Activated T-helper 17 cell treated with anti-CD3 and anti-CD28 coated beads, Interleukin-2, amount 50 U/mL, for 72 hours (primary cell): ENCODE data around the gene LGR5. TPM values are rescaled to one million over a fixed set of nuclear protein-coding genes. Genes with fewer than 3 reads are reported as not detected.
A peak's percentile ranks its signal among the peaks of the same experiment; 100 is the strongest.

ENCODE experiments used
- ATAC-seq: fragments of 150-1000 bp; cut with Tn5 transposase; replicated peaks from 2 replicates; pipeline ENCODE4 v1.10.0; 2021; ENCODE audit warnings: mild to moderate bottlenecking, moderate library complexity
- H3K27ac Mint-ChIP-seq: one replicate; pipeline ENCODE4 v1.8.0; 2022; ENCODE audit warnings: mixed read lengths
- H3K27me3 Mint-ChIP-seq: one replicate; pipeline ENCODE4 v1.8.0; 2022; ENCODE audit warnings: mixed read lengths
- H3K36me3 Mint-ChIP-seq: one replicate; pipeline ENCODE4 v1.8.0; 2022; ENCODE audit warnings: low read depth, mild to moderate bottlenecking, mixed read lengths
- H3K4me1 Mint-ChIP-seq: one replicate; pipeline ENCODE4 v1.8.0; 2022; ENCODE audit warnings: mixed read lengths
- H3K4me3 Mint-ChIP-seq: one replicate; pipeline ENCODE4 v1.8.0; 2022; ENCODE audit warnings: mild to moderate bottlenecking, mixed read lengths
- H3K9me3 Mint-ChIP-seq: one replicate; pipeline ENCODE4 v1.8.0; 2022; ENCODE audit warnings: mixed read lengths
- total RNA-seq, 2 donors: library from RNA; stranded (reverse); gene quantifications; one replicate each; pipeline ENCODE4 v1.2.3, GENCODE V29; 2022

The LGR5 gene
- not detected for total RNA-seq

- Mint-ChIP-seq H3K4me3 (peak within 1 kb of the TSS; percentile 62), H3K9me3 (peaks cover 9% of the 10 kb centered on the region), H3K27me3 (peaks cover 54% of the 10 kb centered on the region), H3K36me3 (no peaks in the 10 kb centered on the region), H3K27ac (no peak within 1 kb of the TSS), H3K4me1 (peaks cover 9% of the 10 kb centered on the region)
- peak; percentile 19 for ATAC-seq
Measured at GRCh38 chr12:71439613-71440344, at the start of gene LGR5. Gene LGR5, plus strand, starts transcription at chr12:71439798. Its CDS starts 283 bp downstream, at chr12:71440081.

GRCh38 chr12:71392521-71393145, 47.0 kb upstream of the LGR5 start:
- H3K36me3 Mint-ChIP-seq, result no peaks in the 10 kb centered on the region
- no peak overlapping the region for H3K4me3 Mint-ChIP-seq
- H3K27ac Mint-ChIP-seq, result no peak overlapping the region
- ATAC-seq, result peak; percentile 50
- H3K4me1 Mint-ChIP-seq, result no peaks in the 10 kb centered on the region
- H3K9me3 Mint-ChIP-seq, result no peaks in the 10 kb centered on the region
- H3K27me3 Mint-ChIP-seq, result peaks cover 5% of the 10 kb centered on the region

- Mint-ChIP-seq H3K4me3 (no peak overlapping the region), H3K36me3 (no peaks in the 10 kb centered on the region), H3K9me3 (no peaks in the 10 kb centered on the region), H3K4me1 (no peaks in the 10 kb centered on the region), H3K27ac (no peak overlapping the region), H3K27me3 (peaks cover 5% of the 10 kb centered on the region)
- ATAC-seq, result no peak
Measured at GRCh38 chr12:71393625-71394024, 46.0 kb upstream of the LGR5 start.

- no peak overlapping the region for H3K4me3 Mint-ChIP-seq
- H3K27me3 Mint-ChIP-seq, result peaks cover 9% of the 10 kb centered on the region
- H3K4me1 Mint-ChIP-seq, result no peaks in the 10 kb centered on the region
- H3K27ac Mint-ChIP-seq, result no peak overlapping the region
- no peak for ATAC-seq
- peaks cover 2% of the 10 kb centered on the region for H3K9me3 Mint-ChIP-seq
- H3K36me3 Mint-ChIP-seq, result no peaks in the 10 kb centered on the region
Measured at GRCh38 chr12:71397433-71397954, 42.1 kb upstream of the LGR5 start.

GRCh38 chr12:71399197-71399596, 40.4 kb upstream of the LGR5 start:
- Mint-ChIP-seq H3K4me3 (no peak overlapping the region), H3K4me1 (no peaks in the 10 kb centered on the region), H3K36me3 (no peaks in the 10 kb centered on the region), H3K27me3 (peaks cover 21% of the 10 kb centered on the region), H3K9me3 (peaks cover 8% of the 10 kb centered on the region), H3K27ac (no peak overlapping the region)
- no peak for ATAC-seq

GRCh38 chr12:71400481-71400880, 39.1 kb upstream of the LGR5 start:
- peaks cover 33% of the 10 kb centered on the region for H3K27me3 Mint-ChIP-seq

GRCh38 chr12:71405884-71406283, 33.7 kb upstream of the LGR5 start:
- Mint-ChIP-seq H3K27me3 (peaks cover 37% of the 10 kb centered on the region), H3K27ac (no peak overlapping the region), H3K4me3 (no peak overlapping the region), H3K4me1 (no peaks in the 10 kb centered on the region), H3K36me3 (no peaks in the 10 kb centered on the region), H3K9me3 (peaks cover 27% of the 10 kb centered on the region)
- no peak for ATAC-seq

More at GRCh38 chr12:71400481-71400880, 39.1 kb upstream of the LGR5 start:
- Mint-ChIP-seq H3K9me3 (peaks cover 13% of the 10 kb centered on the region), H3K36me3 (no peaks in the 10 kb centered on the region), H3K4me3 (no peak overlapping the region), H3K27ac (no peak overlapping the region), H3K4me1 (no peaks in the 10 kb centered on the region)
- ATAC-seq, result no peak

GRCh38 chr12:71407732-71408131, 31.9 kb upstream of the LGR5 start:
- H3K4me3 Mint-ChIP-seq, result no peak overlapping the region
- H3K9me3 Mint-ChIP-seq, result peaks cover 25% of the 10 kb centered on the region
- peaks cover 32% of the 10 kb centered on the region for H3K27me3 Mint-ChIP-seq
- no peaks in the 10 kb centered on the region for H3K36me3 Mint-ChIP-seq
- H3K27ac Mint-ChIP-seq, result no peak overlapping the region
- ATAC-seq, result no peak
- H3K4me1 Mint-ChIP-seq, result no peaks in the 10 kb centered on the region

- Mint-ChIP-seq H3K4me1 (no peaks in the 10 kb centered on the region), H3K9me3 (peaks cover 15% of the 10 kb centered on the region), H3K27me3 (peaks cover 10% of the 10 kb centered on the region), H3K4me3 (no peak overlapping the region), H3K27ac (no peak overlapping the region), H3K36me3 (no peaks in the 10 kb centered on the region)
- ATAC-seq, result no peak
Measured at GRCh38 chr12:71410844-71411243, 28.8 kb upstream of the LGR5 start.

- no peaks in the 10 kb centered on the region for H3K4me1 Mint-ChIP-seq
- H3K9me3 Mint-ChIP-seq, result peaks cover 15% of the 10 kb centered on the region
- H3K27me3 Mint-ChIP-seq, result peaks cover 10% of the 10 kb centered on the region
- H3K36me3 Mint-ChIP-seq, result no peaks in the 10 kb centered on the region
- ATAC-seq, result no peak
- no peak overlapping the region for H3K27ac Mint-ChIP-seq
- H3K4me3 Mint-ChIP-seq, result no peak overlapping the region
Measured at GRCh38 chr12:71411635-71412034, 28.0 kb upstream of the LGR5 start.

GRCh38 chr12:71415336-71416231, 24.0 kb upstream of the LGR5 start:
- no peak overlapping the region for H3K4me3 Mint-ChIP-seq
- H3K9me3 Mint-ChIP-seq, result peaks cover 4% of the 10 kb centered on the region
- H3K27me3 Mint-ChIP-seq, result peaks cover 7% of the 10 kb centered on the region
- no peaks in the 10 kb centered on the region for H3K36me3 Mint-ChIP-seq
- peak; percentile 53 for ATAC-seq
- H3K27ac Mint-ChIP-seq, result no peak overlapping the region
- H3K4me1 Mint-ChIP-seq, result no peaks in the 10 kb centered on the region

- Mint-ChIP-seq H3K4me3 (no peak overlapping the region), H3K36me3 (no peaks in the 10 kb centered on the region), H3K27me3 (no peaks in the 10 kb centered on the region), H3K4me1 (no peaks in the 10 kb centered on the region), H3K9me3 (no peaks in the 10 kb centered on the region), H3K27ac (no peak overlapping the region)
- no peak for ATAC-seq
Measured at GRCh38 chr12:71417181-71417580, 22.4 kb upstream of the LGR5 start.

GRCh38 chr12:71420775-71421406, 18.7 kb upstream of the LGR5 start:
- Mint-ChIP-seq H3K4me1 (no peaks in the 10 kb centered on the region), H3K27me3 (peaks cover 24% of the 10 kb centered on the region), H3K4me3 (no peak overlapping the region), H3K36me3 (no peaks in the 10 kb centered on the region), H3K9me3 (no peaks in the 10 kb centered on the region), H3K27ac (no peak overlapping the region)
- ATAC-seq, result no peak
